ENCODE results near the gene TULP4.

Gene TULP4

GRCh38 chr6:158558415-158559306, 246.4 kb downstream of the TULP4 start:
- no peak for DNase-seq (ENCODE audit: low read depth)

GRCh38 chr6:158559338-158559894, 247.2 kb downstream of the TULP4 start:
- no peak for DNase-seq (ENCODE audit: low read depth)

GRCh38 chr6:158559895-158560835, 247.9 kb downstream of the TULP4 start, which contains the start of gene TMEM181:
TSS of gene TMEM181 (plus strand) at chr6:158560091. CDS start at chr6:158560225, 134 bp downstream.
- peak; percentile 80 for DNase-seq (ENCODE audit: low read depth)

- DNase-seq (ENCODE audit: low read depth): no peak
Observed at GRCh38 chr6:158560836-158561320, 248.6 kb downstream of the TULP4 start.
